ENCODE results near the gene PTK6. TPM values are rescaled to one million over a fixed set of nuclear protein-coding genes. Genes with fewer than 3 reads are reported as not detected.
"Not testable (repeated sequence)": the region's sequence is repeated elsewhere in the genome, so short reads cannot be mapped to it uniquely, and the experiment has no call there.

The PTK6 gene
- total RNA-seq, 2 donors from 2014 or later: 0.97 to 1.2 TPM

- DNase-seq (no peak), ATAC-seq (replicated peaks in 1 of 2) (no peak)
- H3K27ac Mint-ChIP-seq: no peak overlapping the region
- no peaks in the 10 kb centered on the region for H3K27me3 Mint-ChIP-seq (ENCODE audit: low read depth)
- H3K36me3 Mint-ChIP-seq (ENCODE audit: insufficient read depth in 2 of 2): no peaks in the 10 kb centered on the region
- H3K9me3 Mint-ChIP-seq: no peaks in the 10 kb centered on the region
- peaks cover 13% of the 10 kb centered on the region for H3K4me1 Mint-ChIP-seq (ENCODE audit: low read depth)
- peak overlapping the region; percentile 42 to 83 for H3K4me3 Mint-ChIP-seq
Measured at GRCh38 chr20:63566395-63567135, 29.4 kb upstream of the PTK6 start.

GRCh38 chr20:63565699-63566335 is 28.6 kb upstream of the PTK6 start:
- H3K27ac Mint-ChIP-seq: no peak overlapping the region

GRCh38 chr20:63565021-63565698 is 28.0 kb upstream of the PTK6 start:
- Mint-ChIP-seq H3K27ac (no peak overlapping the region), H3K36me3 (ENCODE audit: insufficient read depth in 2 of 2) (no peaks in the 10 kb centered on the region), H3K9me3 (no peaks in the 10 kb centered on the region), H3K4me3 (no peak overlapping the region), H3K4me1 (ENCODE audit: low read depth) (peaks cover 13% of the 10 kb centered on the region), H3K27me3 (ENCODE audit: low read depth) (no peaks in the 10 kb centered on the region)
- ATAC-seq (replicated peaks in 1 of 2): no peak
- DNase-seq: no peak

More at GRCh38 chr20:63565699-63566335, 28.6 kb upstream of the PTK6 start:
- no peak for ATAC-seq (replicated peaks in 1 of 2)
- Mint-ChIP-seq H3K9me3 (no peaks in the 10 kb centered on the region), H3K4me3 (no peak overlapping the region), H3K36me3 (ENCODE audit: insufficient read depth in 2 of 2) (no peaks in the 10 kb centered on the region), H3K27me3 (ENCODE audit: low read depth) (no peaks in the 10 kb centered on the region), H3K4me1 (ENCODE audit: low read depth) (peaks cover 13% of the 10 kb centered on the region)
- no peak for DNase-seq

GRCh38 chr20:63564036-63564810 is 27.0 kb upstream of the PTK6 start:
- H3K4me3 Mint-ChIP-seq: no peak overlapping the region
- peaks cover 13% of the 10 kb centered on the region for H3K4me1 Mint-ChIP-seq (ENCODE audit: low read depth)
- H3K9me3 Mint-ChIP-seq: no peaks in the 10 kb centered on the region
- ATAC-seq (replicated peaks in 1 of 2) (no peak), DNase-seq (no peak)
- no peaks in the 10 kb centered on the region for H3K36me3 Mint-ChIP-seq (ENCODE audit: insufficient read depth in 2 of 2)
- no peak overlapping the region for H3K27ac Mint-ChIP-seq
- H3K27me3 Mint-ChIP-seq (ENCODE audit: low read depth): no peaks in the 10 kb centered on the region

- ATAC-seq (replicated peaks in 1 of 2): no peak
- Mint-ChIP-seq H3K27ac (no peak overlapping the region), H3K4me3 (no peak overlapping the region), H3K4me1 (ENCODE audit: low read depth) (peaks cover 12% of the 10 kb centered on the region), H3K27me3 (ENCODE audit: low read depth) (no peaks in the 10 kb centered on the region), H3K36me3 (ENCODE audit: insufficient read depth in 2 of 2) (no peaks in the 10 kb centered on the region), H3K9me3 (no peaks in the 10 kb centered on the region)
- DNase-seq: no peak
Measured at GRCh38 chr20:63563225-63563935, 26.2 kb upstream of the PTK6 start.

GRCh38 chr20:63562461-63563224 is 25.5 kb upstream of the PTK6 start:
- H3K36me3 Mint-ChIP-seq (ENCODE audit: insufficient read depth in 2 of 2): no peaks in the 10 kb centered on the region
- peaks cover 5% of the 10 kb centered on the region for H3K4me1 Mint-ChIP-seq (ENCODE audit: low read depth)
- no peaks in the 10 kb centered on the region for H3K9me3 Mint-ChIP-seq
- ATAC-seq (replicated peaks in 1 of 2): no peak
- no peak overlapping the region for H3K4me3 Mint-ChIP-seq
- no peak overlapping the region for H3K27ac Mint-ChIP-seq
- no peak for DNase-seq
- H3K27me3 Mint-ChIP-seq (ENCODE audit: low read depth): no peaks in the 10 kb centered on the region

GRCh38 chr20:63561624-63562396 is 24.6 kb upstream of the PTK6 start:
- Mint-ChIP-seq H3K4me3 (no peak overlapping the region), H3K27me3 (ENCODE audit: low read depth) (no peaks in the 10 kb centered on the region), H3K4me1 (ENCODE audit: low read depth) (no peaks in the 10 kb centered on the region), H3K27ac (no peak overlapping the region), H3K36me3 (ENCODE audit: insufficient read depth in 2 of 2) (no peaks in the 10 kb centered on the region), H3K9me3 (no peaks in the 10 kb centered on the region)
- DNase-seq (no peak), ATAC-seq (replicated peaks in 1 of 2) (no peak)

GRCh38 chr20:63560856-63561609 is 23.9 kb upstream of the PTK6 start:
- ATAC-seq (replicated peaks in 1 of 2) (no peak), DNase-seq (no peak)
- H3K27me3 Mint-ChIP-seq (ENCODE audit: low read depth): no peaks in the 10 kb centered on the region
- no peak overlapping the region for H3K27ac Mint-ChIP-seq
- no peak overlapping the region for H3K4me3 Mint-ChIP-seq
- no peaks in the 10 kb centered on the region for H3K9me3 Mint-ChIP-seq
- H3K36me3 Mint-ChIP-seq (ENCODE audit: insufficient read depth in 2 of 2): no peaks in the 10 kb centered on the region
- H3K4me1 Mint-ChIP-seq (ENCODE audit: low read depth): no peaks in the 10 kb centered on the region

- no peaks in the 10 kb centered on the region for H3K4me1 Mint-ChIP-seq (ENCODE audit: low read depth)
- H3K27me3 Mint-ChIP-seq (ENCODE audit: low read depth): no peaks in the 10 kb centered on the region
Measured at GRCh38 chr20:63560333-63560805, 23.2 kb upstream of the PTK6 start.

GRCh38 chr20:63559485-63560332 is 22.5 kb upstream of the PTK6 start:
- H3K9me3 Mint-ChIP-seq: not testable (repeated sequence)

More at GRCh38 chr20:63560333-63560805, 23.2 kb upstream of the PTK6 start:
- Mint-ChIP-seq H3K27ac (no peak overlapping the region), H3K36me3 (ENCODE audit: insufficient read depth in 2 of 2) (no peaks in the 10 kb centered on the region), H3K4me3 (no peak overlapping the region), H3K9me3 (no peaks in the 10 kb centered on the region)
- peak in 1 of 2 donors; percentile 28 for ATAC-seq (replicated peaks in 1 of 2)
- DNase-seq: no peak

More at GRCh38 chr20:63559485-63560332, 22.5 kb upstream of the PTK6 start:
- not testable (repeated sequence) for H3K36me3 Mint-ChIP-seq (ENCODE audit: insufficient read depth in 2 of 2); H3K4me1 Mint-ChIP-seq (ENCODE audit: low read depth); H3K27me3 Mint-ChIP-seq (ENCODE audit: low read depth); H3K27ac Mint-ChIP-seq; DNase-seq; H3K4me3 Mint-ChIP-seq
- peak; percentile 11 to 32 for ATAC-seq (replicated peaks in 1 of 2)
